Prostate gland (tissue), 2 donors: ENCODE measurements around the gene ATP12A. TPM values are rescaled to one million over a fixed set of nuclear protein-coding genes. Genes with fewer than 3 reads are reported as not detected.

ENCODE experiments used
- DNase-seq: peaks from one replicate; pipeline ENCODE4 v3.0.0-alpha.2; 2019; ENCODE audit warnings: low spot score
- H3K27ac ChIP-seq, 2 donors: fragments of 200-600 bp; sonication (generic); 2 replicates each; pipeline ENCODE4 v1.5.1; 2017 to 2019
- H3K27me3 ChIP-seq: fragments of 200-600 bp; sonication (generic); replicated peaks from 2 replicates; pipeline ENCODE4 v1.5.1; 2019; ENCODE audit not compliant: insufficient read depth
- H3K36me3 ChIP-seq, 2 donors: fragments of 200-600 bp; sonication (generic); 1 replicate in 1 of 2; 2 replicates in 1 of 2; pipeline versions ENCODE4 v1.5.1 to v1.8.1; 2017 to 2019
- H3K4me1 ChIP-seq: fragments of 200-600 bp; sonication (generic); replicated peaks from 2 replicates; pipeline ENCODE4 v1.5.1; 2019
- H3K4me3 ChIP-seq, 2 donors: fragments of 200-600 bp; sonication (generic); 2 replicates each; pipeline ENCODE4 v1.5.1; 2017 to 2019
- H3K9me3 ChIP-seq: fragments of 200-600 bp; sonication (generic); 2 replicates; pipeline ENCODE4 v1.5.1; 2017
- CTCF ChIP-seq, 4 experiments: fragments of 200-600 bp in 2 of 4; fragments of 450-650 bp in 2 of 4; sonication (generic) in 2 of 4; IDR thresholded peaks; 1 replicate in 3 of 4; 2 replicates in 1 of 4; pipeline ENCODE4 v1.5.1; 2016 to 2019; ENCODE audit warnings: antibody characterized with exemption in 4 of 4, mild to moderate bottlenecking in 2 of 4, moderate library complexity in 2 of 4
- POLR2A ChIP-seq: fragments of 450-650 bp; IDR thresholded peaks from one replicate; pipeline ENCODE4 v1.6.1; 2016; ENCODE audit warnings: antibody characterized with exemption, mild to moderate bottlenecking
- POLR2AphosphoS5 ChIP-seq: sonication (generic); formaldehyde crosslinking; IDR thresholded peaks from one replicate; pipeline ENCODE4 v1.6.1; 2017; ENCODE audit warnings: antibody characterized with exemption
- WGBS: methylation state at CpG from one replicate; pipeline ENCODE4 v1.1.5; 2018; 5-methylcytosine and 5-hydroxymethylcytosine counted together
- intact Hi-C: fragments of 100-400 bp; cut with DNase I; formaldehyde crosslinking; loops from one replicate; pipeline ENCODE4 v1.14.2; 2022
- total RNA-seq, 2 donors: library from RNA; depleted of rRNA; stranded (reverse); fragments of >200 nt; gene quantifications; one replicate each; pipeline ENCODE4 v1.1.0, GENCODE V29; 2016

ATP12A gene
- total RNA-seq, 2 donors from 2014 or later, result 0.09 to 0.91 TPM

GRCh38 chr13:24741016-24741662, 60.9 kb downstream of the ATP12A start:
- H3K4me3 ChIP-seq, result no peak overlapping the region
- intact Hi-C loops, result no loop called here
- H3K9me3 ChIP-seq, result no peaks in the 10 kb centered on the region
- no peak overlapping the region for H3K27ac ChIP-seq
- 85% methylated on average over 11 of the region's 11 CpGs for WGBS
- no peaks in the 10 kb centered on the region for H3K27me3 ChIP-seq
- H3K4me1 ChIP-seq, result no peaks in the 10 kb centered on the region
- TF ChIP-seq POLR2A (no peak), POLR2AphosphoS5 (no peak), CTCF (IDR thresholded peaks at IDR 0.05) (no peak)
- H3K36me3 ChIP-seq, result no peaks in the 10 kb centered on the region
- DNase-seq, result no peak

- Histone ChIP-seq H3K4me1 (no peaks in the 10 kb centered on the region), H3K9me3 (no peaks in the 10 kb centered on the region), H3K4me3 (no peak overlapping the region), H3K27me3 (peaks cover 4% of the 10 kb centered on the region), H3K36me3 (no peaks in the 10 kb centered on the region), H3K27ac (no peak overlapping the region)
- intact Hi-C loops, result no loop called here
- WGBS, result 74% methylated on average over 8 of the region's 8 CpGs
- DNase-seq, result no peak
- TF ChIP-seq POLR2A, result no peak
- no peak for TF ChIP-seq POLR2AphosphoS5
Measured at GRCh38 chr13:24741791-24742190, 61.6 kb downstream of the ATP12A start.

GRCh38 chr13:24742294-24742693, 62.1 kb downstream of the ATP12A start:
- Histone ChIP-seq H3K27me3 (peaks cover 9% of the 10 kb centered on the region), H3K27ac (no peak overlapping the region), H3K36me3 (no peaks in the 10 kb centered on the region), H3K4me3 (no peak overlapping the region), H3K4me1 (no peaks in the 10 kb centered on the region), H3K9me3 (no peaks in the 10 kb centered on the region)
- TF ChIP-seq POLR2A (no peak), CTCF (IDR thresholded peaks at IDR 0.05) (no peak), POLR2AphosphoS5 (no peak)
- no peak for DNase-seq
- 12% methylated on average over 6 of the region's 6 CpGs for WGBS
- intact Hi-C loops, result no loop called here

- no peaks in the 10 kb centered on the region for H3K36me3 ChIP-seq
- no peak overlapping the region for H3K4me3 ChIP-seq
- no peaks in the 10 kb centered on the region for H3K4me1 ChIP-seq
- no peaks in the 10 kb centered on the region for H3K9me3 ChIP-seq
- DNase-seq, result no peak
- no peak overlapping the region for H3K27ac ChIP-seq
- intact Hi-C loops, result no loop called here
- 66% methylated on average over 3 of the region's 4 CpGs for WGBS
- TF ChIP-seq CTCF (IDR thresholded peaks at IDR 0.05), result no peak
- no peak for TF ChIP-seq POLR2AphosphoS5
- no peak for TF ChIP-seq POLR2A
- peaks cover 12% of the 10 kb centered on the region for H3K27me3 ChIP-seq
Measured at GRCh38 chr13:24742977-24743376, 62.8 kb downstream of the ATP12A start.

- intact Hi-C loops, result no loop called here
- Histone ChIP-seq H3K4me3 (no peak overlapping the region), H3K27me3 (peaks cover 12% of the 10 kb centered on the region), H3K9me3 (no peaks in the 10 kb centered on the region), H3K4me1 (no peaks in the 10 kb centered on the region), H3K27ac (no peak overlapping the region), H3K36me3 (no peaks in the 10 kb centered on the region)
- TF ChIP-seq POLR2AphosphoS5 (no peak), POLR2A (no peak), CTCF (IDR thresholded peaks at IDR 0.05) (no peak)
- no peak for DNase-seq
- WGBS, result 74% methylated on average over 6 of the region's 6 CpGs
Measured at GRCh38 chr13:24744247-24744646, 64.0 kb downstream of the ATP12A start.
